Measurements from ENCODE around the gene ANTXR1.

ANTXR1 gene

DNA sequence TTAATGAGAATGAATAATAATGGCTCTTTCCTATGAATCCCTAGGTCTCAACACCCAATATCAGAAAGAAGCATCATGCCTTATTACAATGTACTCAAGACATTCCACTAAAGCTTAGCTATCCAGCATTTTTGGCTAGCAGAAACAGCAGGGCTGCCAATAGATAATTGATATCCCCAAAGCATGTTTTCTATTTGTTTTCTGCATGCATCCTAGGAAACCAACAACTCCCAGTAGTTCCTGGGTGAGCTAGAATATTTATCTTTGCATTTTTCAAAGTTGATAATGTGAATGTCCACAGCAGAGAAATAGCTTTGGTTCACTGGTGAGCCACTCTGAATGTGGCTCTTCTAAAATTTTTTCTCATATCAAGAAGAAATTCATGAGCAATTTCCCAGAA is 5.8 kb upstream of the ANTXR1 start:
- no peak for DNase-seq (ENCODE audit: low spot score)

GRCh38 chr2:69007603-69008002 is 5.4 kb upstream of the ANTXR1 start:
- no peak for DNase-seq (ENCODE audit: low spot score)

- DNase-seq (ENCODE audit: low spot score), result no peak
Observed at GRCh38 chr2:69010437-69011194, 2.4 kb upstream of the ANTXR1 start.

GRCh38 chr2:69011611-69012157 is 1.3 kb upstream of the ANTXR1 start:
- DNase-seq (ENCODE audit: low spot score), result no peak

DNA sequence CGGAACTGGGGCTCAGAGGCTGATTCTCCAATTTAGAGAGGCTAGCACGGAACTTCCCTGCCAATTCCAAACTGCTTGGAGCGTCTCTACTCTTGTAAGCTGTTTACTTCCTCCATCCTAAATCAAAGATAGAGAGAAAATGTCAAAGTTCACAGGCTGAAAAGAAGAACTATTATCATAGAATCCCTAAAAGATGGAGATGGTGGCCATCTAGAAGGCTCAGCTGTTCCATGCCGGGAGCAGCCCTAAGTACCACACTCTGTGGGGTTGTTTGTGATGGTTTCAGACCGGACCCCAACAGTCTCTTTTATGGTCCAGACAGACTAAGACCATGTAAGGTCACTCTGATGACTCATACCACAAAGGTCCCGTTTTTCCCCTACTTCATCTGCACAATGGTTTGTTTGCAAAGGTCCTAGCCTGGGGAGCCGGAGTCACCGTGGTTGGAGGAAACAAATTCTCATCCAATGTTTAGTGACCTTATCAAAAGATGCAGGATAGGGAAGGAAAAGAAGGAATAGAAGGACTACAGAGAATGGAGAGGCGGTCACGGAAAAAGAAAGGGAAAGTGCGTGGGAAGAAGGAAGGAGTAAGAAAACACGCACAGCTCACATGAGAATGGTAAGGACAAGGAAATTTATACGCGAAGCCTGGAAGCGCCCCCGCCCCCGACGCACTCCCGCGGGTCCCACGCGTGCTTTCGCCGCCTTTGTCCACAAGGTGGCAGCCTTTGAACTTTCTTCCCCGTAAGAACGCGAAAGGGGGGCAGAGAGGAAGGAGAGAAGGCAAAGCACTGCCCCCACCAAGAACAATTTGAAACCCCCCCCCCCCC is 453 bp upstream of the ANTXR1 start:
- peak; percentile 58 for DNase-seq (ENCODE audit: low spot score)

DNA sequence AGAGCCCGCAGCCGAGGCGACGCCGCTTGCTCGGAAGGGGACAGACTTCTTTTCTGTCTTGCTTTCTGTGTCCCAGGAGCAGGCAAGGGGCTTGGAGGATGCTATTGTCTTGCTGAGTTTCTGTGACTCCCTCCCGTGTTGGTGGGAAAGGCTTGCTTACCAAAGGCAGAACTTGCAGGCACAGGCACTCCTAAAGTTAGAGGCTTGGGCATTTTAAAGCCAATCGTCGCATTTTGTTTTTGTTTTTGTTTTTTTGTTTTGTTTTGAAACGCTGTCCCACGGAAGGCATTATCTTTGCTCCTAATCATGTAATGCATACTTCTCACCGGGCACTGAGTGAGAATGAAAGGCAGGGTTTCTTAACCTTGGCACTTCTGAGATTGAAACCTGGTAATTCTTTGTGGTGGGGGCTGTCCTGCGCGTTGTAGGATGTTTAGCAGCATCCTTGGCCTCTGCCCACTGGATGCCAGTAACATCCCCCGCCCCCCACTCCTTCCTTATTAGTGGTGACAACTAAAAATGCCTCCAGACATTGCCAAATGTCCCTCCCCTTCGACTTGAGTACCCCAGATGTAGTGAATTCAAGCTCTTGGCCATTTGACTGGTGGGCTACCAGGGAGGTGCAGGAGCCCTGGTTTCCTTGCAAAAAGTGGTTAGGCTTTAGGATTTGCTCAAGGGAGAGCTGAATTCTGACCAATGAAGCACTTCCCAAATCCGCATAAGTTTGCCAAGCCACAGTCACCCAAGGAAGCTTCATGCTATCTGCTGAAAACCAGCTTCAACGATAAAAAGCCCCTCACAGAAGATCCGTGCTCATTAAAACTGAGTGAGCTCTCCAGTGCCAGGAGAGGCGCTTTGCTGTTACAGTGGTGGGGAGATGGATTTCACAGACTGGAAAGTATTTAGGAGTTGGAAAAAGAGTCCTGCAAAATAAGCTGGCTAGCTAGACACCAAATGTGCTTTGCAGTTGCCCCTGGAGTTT is 1.2 kb downstream of the ANTXR1 start:
- DNase-seq (ENCODE audit: low spot score), result no peak

GRCh38 chr2:69017080-69017479 is 4.1 kb downstream of the ANTXR1 start:
- DNase-seq (ENCODE audit: low spot score), result no peak

- DNase-seq (ENCODE audit: low spot score), result no peak
Observed at GRCh38 chr2:69017835-69018234, 4.9 kb downstream of the ANTXR1 start.

- no peak for DNase-seq (ENCODE audit: low spot score)
Observed at GRCh38 chr2:69018678-69019095, 5.7 kb downstream of the ANTXR1 start.

GRCh38 chr2:69020496-69021426 is 7.8 kb downstream of the ANTXR1 start:
- DNase-seq (ENCODE audit: low spot score), result no peak

- no peak for DNase-seq (ENCODE audit: low spot score)
Observed at GRCh38 chr2:69021727-69022126, 8.7 kb downstream of the ANTXR1 start.

DNA sequence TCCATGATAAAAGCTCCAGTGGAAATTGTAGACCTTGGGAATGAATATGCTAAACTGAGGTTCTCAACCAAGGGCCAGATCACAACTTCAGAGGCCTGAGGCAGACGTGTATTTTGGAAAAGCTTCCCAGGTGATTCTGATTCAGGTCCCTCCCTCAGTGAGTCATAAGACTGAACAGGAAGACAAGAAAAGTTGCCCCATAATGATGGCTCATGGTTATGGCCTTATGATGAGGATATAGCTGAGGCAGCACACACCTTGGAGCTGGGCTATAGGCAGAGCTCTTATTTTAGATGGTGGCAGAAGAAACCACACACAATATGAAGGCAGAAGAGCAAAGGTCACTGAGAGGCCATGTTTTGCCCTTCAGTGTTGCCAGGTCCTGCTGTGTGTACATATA is 9.6 kb downstream of the ANTXR1 start:
- no peak for DNase-seq (ENCODE audit: low spot score)

DNA sequence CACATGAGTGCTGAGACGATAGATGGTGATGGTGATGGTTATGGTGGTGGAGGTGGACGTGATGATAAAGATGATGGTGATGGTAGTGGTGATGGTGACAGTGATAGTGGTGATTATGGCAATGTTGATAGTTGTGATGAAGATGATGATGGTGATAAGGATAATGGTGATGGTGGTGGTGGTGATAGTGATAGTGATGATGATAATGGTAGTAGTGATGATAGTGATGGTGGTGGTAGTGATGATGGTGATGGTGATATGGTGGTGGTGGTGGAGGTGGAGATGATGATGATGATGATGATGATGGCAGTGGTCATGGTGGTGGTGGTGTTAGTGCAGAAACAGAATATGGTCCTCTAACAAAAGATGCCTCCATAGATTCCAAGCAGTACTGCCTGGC is 10.3 kb downstream of the ANTXR1 start:
- DNase-seq (ENCODE audit: low spot score), result no peak

GRCh38 chr2:69026026-69026425 is 13.0 kb downstream of the ANTXR1 start:
- no peak for DNase-seq (ENCODE audit: low spot score)

- DNase-seq (ENCODE audit: low spot score), result no peak
Observed at GRCh38 chr2:69026691-69027459, 13.9 kb downstream of the ANTXR1 start.

GRCh38 chr2:69030800-69031428 is 17.9 kb downstream of the ANTXR1 start:
- no peak for DNase-seq (ENCODE audit: low spot score)

DNA sequence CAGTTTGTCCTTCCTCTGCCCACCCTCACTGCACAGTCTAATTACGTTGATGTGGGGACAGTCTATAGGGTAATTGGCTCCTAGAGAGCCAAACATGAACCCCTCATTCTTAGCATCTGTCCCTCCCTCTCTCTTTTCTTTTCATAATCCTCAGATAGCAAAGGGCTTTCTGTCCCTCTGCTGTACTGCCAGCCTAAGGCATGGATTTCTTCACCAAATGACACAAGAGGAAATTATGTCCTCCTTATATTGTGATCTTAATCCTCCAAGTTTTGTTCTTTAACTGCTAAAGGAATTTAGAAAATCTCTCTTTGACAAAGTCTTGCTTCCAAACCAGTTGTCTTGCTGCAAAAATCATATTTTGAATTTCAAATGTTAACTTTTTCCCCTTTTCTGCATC is 18.5 kb downstream of the ANTXR1 start:
- no peak for DNase-seq (ENCODE audit: low spot score)

DNA sequence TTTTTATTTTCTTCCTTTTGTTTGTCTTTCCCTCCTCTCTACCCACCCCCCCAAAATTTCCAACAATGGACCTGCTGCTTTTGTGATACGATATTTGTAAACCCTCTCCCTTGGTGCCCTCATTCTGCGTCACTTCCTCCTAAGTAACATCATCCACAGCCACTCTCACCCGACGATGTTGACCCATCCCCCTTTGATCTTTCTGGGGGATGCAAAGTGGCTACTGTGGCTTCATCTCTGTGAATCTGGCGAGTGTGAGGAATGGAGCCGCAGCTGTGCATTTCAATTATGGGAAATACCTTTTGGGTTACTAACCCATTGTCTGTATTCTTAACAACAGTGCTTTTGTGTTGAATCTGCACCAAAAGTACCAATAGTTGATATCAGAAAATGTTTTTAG is 19.4 kb downstream of the ANTXR1 start:
- DNase-seq (ENCODE audit: low spot score), result no peak

DNA sequence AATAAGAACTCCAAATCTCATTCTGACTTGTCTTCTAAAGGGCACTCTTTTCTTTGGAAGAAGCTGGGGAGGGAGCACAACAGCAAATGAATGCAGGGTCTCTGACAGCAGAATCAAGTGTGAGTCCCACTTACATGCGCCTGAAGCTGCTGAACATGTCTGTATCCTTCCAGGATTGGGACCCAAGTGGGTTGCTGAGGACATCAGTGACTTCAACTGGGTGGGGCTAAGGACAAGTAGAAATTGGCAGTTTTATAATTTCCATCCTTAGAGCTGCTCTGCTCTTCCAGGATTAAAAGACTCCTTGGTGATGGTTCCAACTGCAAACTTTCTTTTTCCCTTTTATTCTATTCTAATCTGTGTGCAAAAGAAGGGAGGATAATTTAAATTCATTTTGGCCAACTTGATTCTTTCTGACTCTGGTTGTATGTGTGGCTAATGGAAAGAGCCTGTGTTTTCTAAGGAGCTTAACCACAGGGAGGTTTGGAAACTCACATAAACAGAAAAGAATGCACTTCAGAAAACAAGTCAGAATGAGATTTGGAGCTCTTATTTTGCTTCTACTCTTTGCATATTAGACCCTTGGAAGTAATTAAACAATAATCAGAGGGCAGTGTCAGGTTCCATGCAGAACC is 20.6 kb downstream of the ANTXR1 start:
- no peak for DNase-seq (ENCODE audit: low spot score)
